ENCODE results near the gene RFPL2.
"Not testable (repeated sequence)": the region's sequence is repeated elsewhere in the genome, so short reads cannot be mapped to it uniquely, and the experiment has no call there.

The RFPL2 gene

GRCh38 chr22:32205974-32206773 is 1.3 kb upstream of the RFPL2 start:
- DNase-seq, result no peak

DNA sequence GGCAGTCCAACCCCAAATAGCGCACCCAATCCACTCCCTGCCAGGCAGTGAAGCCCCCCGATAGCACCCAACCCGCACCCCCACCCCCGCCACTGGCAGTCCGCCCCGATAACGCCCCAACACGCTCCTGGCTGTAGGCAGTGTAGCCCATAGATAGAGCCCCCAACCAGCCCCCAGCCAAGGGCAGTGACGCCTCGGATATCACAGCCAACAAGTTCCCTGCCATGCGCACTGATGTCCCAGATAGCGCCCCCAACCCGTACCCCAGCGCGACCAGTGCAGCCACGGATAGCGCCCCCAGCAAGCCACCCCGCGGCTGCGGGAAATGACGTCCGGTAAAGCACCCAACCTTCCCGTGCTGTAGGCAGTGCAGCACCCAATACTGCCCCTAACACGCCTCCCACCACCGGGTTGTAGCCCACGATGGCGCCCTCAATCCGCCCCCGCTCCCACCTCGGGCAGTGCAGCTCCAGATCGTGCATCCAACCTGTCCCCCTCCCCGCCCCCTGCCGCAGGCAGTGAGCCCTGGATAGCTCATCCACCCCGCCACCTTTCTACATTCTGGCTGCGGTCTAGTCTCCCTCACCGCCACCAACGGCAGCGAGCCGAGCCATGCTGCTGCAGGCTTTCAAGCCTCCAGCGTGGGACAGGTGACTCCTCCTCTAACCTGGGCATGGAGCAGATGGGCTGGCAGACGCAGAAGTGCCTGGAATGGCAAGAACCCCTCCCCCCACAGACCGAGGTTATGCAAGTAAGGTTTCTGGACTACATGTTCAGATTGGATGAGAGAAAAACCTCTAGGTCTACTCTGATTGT is 625 bp downstream of the RFPL2 start:
- DNase-seq, result peak; percentile 54

DNA sequence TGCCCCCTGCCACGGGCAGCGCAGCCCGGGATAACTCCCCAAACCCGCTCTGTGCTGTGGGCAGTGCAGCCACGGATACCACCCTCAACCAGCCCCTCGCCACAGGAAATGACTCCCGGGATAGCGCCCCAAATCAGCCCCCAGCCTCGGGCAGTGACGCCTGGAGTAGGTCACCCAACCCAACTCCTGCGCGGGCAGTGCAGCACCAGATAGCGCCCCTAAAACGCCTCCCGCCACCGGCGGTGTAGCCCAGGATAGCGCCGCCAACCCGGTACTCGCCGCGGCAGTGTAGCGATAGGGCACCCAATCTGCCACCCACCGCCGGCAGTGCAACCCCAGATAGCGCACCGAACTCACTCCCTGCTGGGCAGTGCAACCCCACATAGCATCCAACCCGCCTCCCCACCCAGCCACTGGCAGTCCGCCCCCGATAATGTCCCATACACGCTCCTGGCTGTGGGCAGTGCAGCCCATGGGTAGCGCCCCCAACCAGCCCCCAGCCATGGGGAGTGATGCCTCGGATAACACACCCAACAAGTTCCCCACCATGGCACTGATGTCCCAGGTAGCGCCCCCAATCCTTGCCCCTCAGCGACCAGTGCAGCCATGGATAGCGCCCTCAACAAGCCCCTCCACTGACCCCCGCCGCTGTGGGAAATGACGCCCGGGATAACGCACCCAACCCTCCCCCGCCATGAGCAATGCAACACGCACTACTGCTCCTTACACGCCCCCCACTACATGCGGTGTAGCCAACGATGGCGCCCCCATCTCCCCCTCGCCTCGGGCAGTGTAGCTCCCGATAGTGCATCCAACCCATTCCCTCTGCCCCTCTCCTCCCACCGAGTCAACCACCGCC is 1.5 kb downstream of the RFPL2 start:
- no peak for DNase-seq

GRCh38 chr22:32202539-32203180 is 2.2 kb downstream of the RFPL2 start:
- DNase-seq, result peak; percentile 75

DNA sequence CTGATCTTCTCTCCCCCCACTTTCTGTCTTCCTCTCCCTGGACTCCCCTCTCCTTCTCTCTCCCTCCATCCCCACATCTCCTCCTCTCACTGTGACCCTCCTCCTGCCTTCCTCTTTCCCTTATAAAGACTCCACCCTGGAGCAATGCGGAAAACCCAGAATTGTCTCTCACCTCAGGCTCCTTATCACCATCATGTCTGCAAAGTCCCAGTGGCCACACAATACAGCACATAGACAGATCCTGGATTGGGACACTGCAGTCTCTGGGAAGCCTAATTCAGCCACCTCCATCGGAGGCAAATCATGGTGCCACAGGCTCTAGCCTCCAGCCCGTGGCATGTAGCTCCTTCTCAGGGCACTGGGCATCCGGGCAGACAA is 2.7 kb downstream of the RFPL2 start:
- no peak for DNase-seq

- DNase-seq, result no peak
Measured at GRCh38 chr22:32200752-32201151, 4.1 kb downstream of the RFPL2 start.

DNA sequence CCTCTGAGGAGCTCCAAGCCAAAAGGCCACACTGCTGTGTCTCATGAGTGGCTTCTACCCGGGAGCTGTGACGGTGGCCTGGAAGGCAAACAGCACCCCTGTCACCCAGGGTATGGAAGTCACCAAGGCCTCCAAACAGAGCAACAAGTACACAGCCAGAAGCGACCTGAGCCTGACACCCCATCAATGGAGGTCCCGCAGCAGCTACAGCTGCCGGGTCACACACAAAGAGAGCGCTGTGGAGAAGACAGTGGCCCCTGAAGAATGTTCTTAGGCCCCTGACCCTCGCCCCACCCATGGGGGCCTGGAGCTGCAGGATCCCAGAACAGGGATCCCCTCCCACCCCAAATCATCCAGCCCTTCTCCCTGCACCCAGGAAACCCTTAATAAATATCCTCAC is 4.9 kb downstream of the RFPL2 start:
- no peak for DNase-seq

- no peak for DNase-seq
Measured at GRCh38 chr22:32199341-32199740, 5.5 kb downstream of the RFPL2 start.

GRCh38 chr22:32197553-32198226 is 7.2 kb downstream of the RFPL2 start:
- not testable (repeated sequence) for DNase-seq

- not testable (repeated sequence) for DNase-seq
Measured at GRCh38 chr22:32195900-32196299, 9.0 kb downstream of the RFPL2 start.

DNA sequence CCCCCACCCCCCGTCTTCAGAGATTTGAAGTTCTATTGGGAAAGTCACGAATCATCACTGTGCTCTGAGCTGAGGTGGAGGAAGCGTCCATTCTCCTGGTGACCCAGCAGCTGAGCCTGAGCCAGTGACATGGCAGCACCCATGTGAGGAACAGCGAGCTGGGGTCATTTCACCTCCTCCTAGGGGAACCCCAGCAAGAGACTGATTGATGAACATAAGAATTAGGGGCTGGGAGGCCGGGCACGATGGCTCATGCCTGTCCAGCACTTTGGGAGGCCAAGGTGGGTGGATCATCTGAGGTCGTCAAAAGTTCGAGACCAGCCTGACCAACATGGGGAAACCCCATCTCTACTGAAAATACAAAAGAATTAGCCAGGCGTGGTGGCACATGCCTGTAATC is 11.5 kb downstream of the RFPL2 start:
- not testable (repeated sequence) for DNase-seq

- DNase-seq, result not testable (repeated sequence)
Measured at GRCh38 chr22:32191021-32191420, 13.9 kb downstream of the RFPL2 start.

- DNase-seq, result no peak
Measured at GRCh38 chr22:32185821-32186220, 19.1 kb downstream of the RFPL2 start.

- DNase-seq, result no peak
Measured at GRCh38 chr22:32183625-32184024, 21.2 kb downstream of the RFPL2 start.

- DNase-seq, result no peak
Measured at GRCh38 chr22:32181043-32181442, 23.8 kb downstream of the RFPL2 start.

DNA sequence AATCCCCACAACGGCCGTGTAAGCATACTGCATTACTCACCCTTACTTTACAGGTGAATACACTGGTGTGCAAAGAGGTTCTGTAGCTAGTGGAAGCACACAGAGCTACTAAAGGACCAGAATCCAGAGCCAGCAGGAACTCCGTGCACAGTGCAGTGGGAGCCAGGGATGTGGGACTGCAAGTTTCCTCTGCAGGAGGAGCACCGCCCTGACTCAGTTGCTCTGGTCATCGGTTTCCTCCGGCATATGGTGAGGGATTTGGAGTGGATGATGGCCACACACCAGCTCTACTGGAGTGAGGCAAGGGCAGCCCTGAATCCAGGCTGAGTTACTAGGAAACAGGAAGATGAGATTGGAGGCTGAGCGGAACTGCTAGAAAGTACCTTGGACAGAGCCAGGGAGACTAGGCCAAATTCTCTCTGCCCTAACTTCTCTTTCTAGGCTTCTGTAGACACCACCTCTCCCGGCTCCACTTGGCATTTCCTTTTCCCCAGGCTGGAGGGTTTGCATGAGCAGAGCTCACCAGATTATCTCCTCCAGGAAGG is 27.6 kb downstream of the RFPL2 start:
- no peak for DNase-seq

DNA sequence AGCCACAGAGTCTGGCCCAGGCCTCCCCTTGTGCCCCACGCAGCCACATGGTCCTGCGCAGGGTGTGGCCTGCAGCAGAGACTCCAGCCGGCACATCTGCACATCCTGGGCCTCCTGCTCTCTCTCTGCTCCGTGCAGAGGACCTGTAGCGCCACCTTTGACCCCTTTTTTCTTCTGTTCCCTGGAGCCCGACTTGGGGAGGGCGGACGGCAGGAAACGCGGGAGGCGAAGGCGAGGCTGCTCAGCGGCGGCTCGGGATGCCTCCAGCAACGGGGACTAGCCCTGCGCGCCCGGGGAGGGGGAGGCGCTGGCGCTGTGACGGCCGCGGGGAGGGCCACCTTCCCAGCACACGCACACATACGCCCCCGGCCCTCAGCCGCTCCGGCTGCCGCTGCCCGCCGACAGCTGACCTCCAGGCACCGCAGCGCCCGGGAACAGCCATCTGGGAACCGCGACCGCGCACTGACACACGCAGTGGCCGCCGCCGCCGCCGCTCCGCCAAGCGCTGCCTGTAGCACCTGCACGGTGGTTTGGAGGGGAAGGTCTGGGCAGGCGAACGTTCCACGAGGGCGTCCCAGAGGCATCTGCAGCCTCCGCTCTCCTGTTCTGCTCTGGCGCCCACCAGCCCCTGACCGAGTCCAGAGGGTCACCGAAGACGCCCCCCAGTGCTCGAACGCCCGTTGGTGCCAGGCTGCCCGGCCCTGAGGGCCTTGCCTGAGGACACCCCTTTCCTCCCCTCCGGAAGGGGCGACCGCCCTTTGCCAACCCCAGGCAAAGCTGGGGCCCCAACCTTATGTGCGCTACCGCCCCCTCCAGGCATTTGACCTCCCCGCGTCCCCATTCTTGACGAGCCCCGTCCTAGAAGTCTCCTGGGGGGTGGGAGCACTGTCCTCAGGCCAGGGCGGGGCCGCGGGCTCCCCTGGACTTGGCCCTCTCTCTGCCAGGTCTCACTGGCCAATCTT is 28.9 kb downstream of the RFPL2 start:
- no peak for DNase-seq

DNA sequence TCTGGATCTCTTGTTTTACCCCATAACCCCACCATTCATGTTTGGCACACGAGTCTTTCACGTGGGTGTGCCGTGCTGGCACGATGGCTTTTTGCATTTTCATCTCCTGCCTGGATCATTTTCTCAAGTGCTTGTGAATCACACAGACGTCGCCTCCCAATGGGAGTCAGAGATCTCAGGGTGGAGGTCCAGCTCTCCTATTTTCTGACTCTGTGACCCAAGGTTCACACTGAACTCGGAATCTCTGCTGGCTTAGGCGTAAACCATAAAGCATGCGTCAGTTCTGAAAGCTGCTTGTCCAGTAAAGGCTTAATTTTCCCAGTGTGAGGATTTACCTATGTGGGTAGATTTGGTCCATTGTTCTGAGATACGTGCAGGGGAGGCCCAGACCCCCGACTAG is 29.8 kb downstream of the RFPL2 start:
- no peak for DNase-seq

DNA sequence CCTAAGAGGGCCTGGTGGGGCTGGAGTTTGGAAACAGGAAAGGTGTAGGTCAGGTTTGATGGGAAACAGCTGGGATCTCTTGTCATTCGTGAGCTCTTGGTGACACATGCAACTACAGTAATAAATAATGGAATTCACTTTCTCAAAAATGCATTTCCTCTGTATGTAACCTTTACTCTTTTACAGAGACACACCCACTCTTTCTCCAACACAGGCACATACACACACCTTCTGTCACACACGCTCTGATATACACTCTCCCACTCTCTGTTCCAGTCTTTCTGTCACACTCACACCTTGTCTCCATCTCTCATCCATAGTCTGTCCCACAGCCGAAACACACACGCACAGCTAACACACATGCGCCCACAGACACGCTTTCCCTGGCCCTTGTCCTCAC is 39.2 kb downstream of the RFPL2 start:
- no peak for DNase-seq

DNA sequence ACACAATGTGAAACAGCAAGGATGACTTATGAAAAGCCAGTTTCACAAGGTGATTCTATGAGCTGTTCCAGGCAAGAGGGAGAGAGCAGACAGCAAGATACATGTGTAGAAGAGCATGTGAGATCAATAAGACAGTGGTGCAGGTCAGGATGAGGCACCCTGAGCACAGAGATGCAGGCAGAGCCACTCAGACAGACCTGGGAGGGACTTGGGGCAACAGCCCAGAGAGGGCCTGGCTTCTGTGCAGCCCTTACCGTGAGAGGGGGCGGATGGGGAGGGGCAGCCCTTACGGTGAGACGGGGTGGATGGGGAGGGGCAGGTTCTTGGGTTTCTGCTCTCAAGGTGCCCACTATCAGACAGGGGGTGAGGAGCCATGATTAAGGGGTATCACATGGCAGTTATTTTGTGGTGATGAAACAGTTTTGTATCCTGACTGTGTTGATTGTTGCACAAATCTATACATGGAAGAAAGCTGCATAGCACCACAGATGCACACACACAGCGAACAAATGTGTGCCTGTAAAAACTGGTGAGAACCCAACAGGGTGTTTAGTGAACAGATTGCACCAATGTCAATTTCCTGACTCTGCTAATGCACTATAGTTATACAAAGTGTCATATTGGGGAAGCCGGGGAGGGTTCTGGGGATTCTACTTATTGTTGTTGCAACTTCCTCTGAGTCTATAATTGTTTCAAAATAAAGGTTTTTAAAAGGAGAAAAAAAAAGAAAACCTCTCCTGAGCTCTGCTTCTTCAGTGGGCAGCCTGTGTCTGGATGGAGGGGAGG is 40.6 kb downstream of the RFPL2 start:
- DNase-seq, result no peak

All from NCI-H2029 (cell line).